Measurements from ENCODE around the gene CAPN3.

Gene CAPN3

GRCh38 chr15:42449770-42450424, 90.6 kb downstream of the CAPN3 start:
- no peak for DNase-seq (ENCODE audit: low read depth in 2 of 3, low spot score in 1 of 3)

DNA sequence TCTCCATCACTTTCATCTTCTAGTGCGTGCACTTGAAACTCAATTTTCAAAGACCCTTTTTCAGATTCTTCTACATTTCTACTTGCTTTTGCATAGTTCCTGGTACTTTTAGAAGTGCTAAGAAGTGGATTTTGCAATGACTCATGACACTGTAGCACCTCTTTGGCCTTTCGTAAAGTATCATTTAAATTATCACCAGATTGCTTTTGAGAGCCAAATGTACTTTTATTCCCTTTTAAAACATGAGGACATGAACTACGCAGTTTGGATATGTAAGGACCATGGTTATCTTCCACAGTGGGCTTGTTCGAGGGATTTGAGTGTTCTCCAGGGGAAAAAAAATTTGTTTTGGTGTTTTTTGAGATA, 91.1 kb downstream of the CAPN3 start:
- no peak for DNase-seq (ENCODE audit: low read depth in 2 of 3, low spot score in 1 of 3)

- no peak for DNase-seq (ENCODE audit: low read depth in 2 of 3, low spot score in 1 of 3)
These were observed 94.5 kb downstream of the CAPN3 start for GRCh38 chr15:42453826-42454225.

DNA sequence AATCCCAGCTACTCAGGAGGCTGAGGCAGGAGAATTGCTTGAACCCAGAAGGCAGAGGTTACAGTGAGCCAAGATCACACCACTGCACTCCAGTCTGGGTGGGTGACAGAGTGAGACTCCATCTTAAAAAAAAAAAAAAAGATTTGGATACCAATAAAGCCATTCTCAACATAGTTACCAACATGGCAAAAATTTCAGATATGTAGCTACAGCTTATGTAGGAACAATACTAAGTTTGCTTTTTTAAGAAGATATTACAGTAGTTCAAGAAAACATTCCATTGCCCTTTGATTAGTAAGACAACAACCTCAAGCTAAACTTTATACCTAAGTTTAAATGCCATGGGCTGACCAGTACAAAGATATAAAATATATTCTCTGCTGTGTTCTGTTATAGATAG, 97.2 kb downstream of the CAPN3 start:
- no peak for DNase-seq (ENCODE audit: low read depth in 2 of 3, low spot score in 1 of 3)

DNA sequence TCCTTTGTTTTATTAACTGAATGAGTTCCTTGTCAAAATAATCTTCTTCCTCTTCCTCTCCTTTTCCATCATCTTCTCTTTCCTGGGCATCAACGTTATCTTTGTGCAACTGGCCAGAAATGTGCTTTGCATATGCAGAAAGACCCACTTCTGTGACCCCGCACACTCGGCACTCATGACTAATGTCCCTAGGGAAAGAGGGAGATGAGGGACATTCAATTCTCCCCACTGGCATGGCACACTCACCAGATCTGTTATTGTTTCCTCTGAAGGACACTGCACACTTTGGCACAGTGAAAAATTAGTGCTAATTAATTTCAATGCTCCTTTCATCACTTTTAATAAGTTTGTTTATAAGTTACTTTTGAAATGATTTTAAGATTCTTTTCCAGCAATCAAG, 97.7 kb downstream of the CAPN3 start:
- DNase-seq (ENCODE audit: low read depth in 2 of 3, low spot score in 1 of 3), result no peak

DNA sequence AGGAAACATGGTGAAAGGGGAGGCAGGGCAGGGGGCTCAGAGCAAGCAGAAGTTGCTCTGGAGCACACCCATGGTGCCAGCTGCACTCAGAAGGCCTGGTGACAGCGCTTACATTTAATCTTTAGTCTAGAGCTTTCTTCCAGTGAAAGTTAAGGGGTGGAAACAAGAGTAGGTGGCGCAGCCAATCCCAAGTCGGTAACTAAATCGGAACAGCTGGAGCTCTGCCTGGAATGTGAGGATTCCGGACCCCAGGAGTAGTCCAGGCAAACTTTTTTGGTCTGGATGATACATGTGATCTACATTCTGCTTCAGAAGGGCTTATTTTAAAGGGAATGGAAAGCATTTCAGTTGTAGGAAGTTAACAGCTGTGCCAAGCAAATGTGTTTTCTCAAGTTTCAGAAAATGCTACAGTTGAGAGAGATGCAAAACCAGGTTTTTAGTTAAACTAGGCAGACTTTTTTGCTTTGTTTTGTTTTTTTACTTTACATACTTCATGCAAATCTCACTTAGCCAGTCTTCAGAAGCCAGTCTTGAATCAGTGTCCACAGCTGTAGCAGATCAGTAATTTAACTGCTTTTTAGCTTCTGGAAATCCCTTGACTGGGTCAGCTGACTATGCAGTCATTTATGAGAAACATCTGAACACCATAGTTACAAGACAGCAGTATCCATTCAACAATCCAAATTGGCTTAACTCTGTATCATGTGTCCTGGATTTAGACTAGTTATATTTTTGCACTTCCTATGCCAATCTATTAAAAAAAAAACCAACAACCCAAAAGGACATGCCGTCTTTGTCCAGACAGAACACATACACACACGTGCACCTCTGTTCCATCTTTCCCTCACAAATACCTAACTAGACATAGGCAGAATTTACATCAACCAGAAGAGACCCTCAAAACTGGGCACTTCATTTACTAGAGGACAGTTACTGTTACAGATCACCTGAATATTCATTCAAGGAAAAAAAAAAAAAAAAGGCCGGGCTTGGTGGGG, 98.4 kb downstream of the CAPN3 start:
- no peak for DNase-seq (ENCODE audit: low read depth in 2 of 3, low spot score in 1 of 3)

DNA sequence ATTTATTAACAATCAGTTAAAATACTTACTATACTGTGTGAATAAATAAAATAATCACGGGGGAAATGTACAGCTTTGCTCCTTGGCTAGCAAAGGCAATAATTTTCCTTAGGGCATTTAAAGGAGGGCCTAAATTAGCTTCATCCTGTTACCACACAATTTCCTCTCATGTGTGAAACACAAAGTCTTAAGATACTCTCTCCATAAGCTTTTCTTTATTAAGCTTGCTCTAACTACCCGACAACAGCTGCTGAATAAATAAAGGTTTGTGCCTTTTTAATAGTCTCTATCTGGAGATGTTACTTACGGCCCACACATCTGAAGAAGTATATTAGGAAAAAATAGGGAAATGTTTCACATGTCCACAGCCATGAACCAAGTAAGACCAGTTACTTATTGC, 102.0 kb downstream of the CAPN3 start:
- no peak for DNase-seq (ENCODE audit: low read depth in 2 of 3, low spot score in 1 of 3)

Data from stimulated activated CD4-positive, alpha-beta T cell treated with anti-CD3 and anti-CD28 coated beads, Interleukin-12 subunit alpha, Interleukin-12 subunit beta, amount 100 ng/mL, for 48 hours (primary cell).